GM23338 (cell line): ENCODE data around the gene GPR18.

Experiments
- REST ChIP-seq: IDR thresholded peaks from one replicate; pipeline ENCODE4 v1.6.1; 2018; ENCODE audit warnings: antibody characterized with exemption; ENCODE audit not compliant: unreplicated experiment
- TF ChIP-seq, protein P1 (sequence below), 2 experiments: fragments of 200-600 bp in 1 of 2; sonication (generic) in 1 of 2; conservative IDR thresholded peaks; 2 replicates each; pipeline versions ENCODE4 v1.5.1 to v1.6.1; 2016 to 2017; ENCODE audit warnings: antibody characterized with exemption in 2 of 2, low read depth in 2 of 2, mild to moderate bottlenecking in 2 of 2, moderate library complexity in 1 of 2
- TF ChIP-seq, protein P2 (sequence below): IDR thresholded peaks from 2 replicates; pipeline ENCODE4 v1.6.1; 2016; ENCODE audit warnings: antibody characterized with exemption

DNA sequence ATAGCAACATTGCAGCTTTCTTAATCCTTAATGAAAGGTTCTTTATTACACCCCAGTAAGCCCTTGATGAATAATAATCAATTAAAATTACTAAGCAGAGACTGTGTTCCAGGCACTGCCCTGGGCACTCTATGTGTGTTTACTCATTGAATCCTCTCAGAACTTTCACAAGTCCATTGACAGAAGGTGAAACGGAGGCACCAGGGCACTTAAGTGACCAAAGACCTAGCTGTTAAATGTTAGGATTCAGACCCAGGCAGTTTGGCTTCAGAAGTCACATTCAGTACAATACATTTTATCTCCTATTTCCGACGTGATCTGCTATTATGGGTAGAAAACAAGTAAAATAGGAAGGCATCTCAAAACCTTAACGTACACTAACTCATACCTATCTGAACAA lies 46.4 kb upstream of the GPR18 start:
- TF ChIP-seq, protein P1, sequence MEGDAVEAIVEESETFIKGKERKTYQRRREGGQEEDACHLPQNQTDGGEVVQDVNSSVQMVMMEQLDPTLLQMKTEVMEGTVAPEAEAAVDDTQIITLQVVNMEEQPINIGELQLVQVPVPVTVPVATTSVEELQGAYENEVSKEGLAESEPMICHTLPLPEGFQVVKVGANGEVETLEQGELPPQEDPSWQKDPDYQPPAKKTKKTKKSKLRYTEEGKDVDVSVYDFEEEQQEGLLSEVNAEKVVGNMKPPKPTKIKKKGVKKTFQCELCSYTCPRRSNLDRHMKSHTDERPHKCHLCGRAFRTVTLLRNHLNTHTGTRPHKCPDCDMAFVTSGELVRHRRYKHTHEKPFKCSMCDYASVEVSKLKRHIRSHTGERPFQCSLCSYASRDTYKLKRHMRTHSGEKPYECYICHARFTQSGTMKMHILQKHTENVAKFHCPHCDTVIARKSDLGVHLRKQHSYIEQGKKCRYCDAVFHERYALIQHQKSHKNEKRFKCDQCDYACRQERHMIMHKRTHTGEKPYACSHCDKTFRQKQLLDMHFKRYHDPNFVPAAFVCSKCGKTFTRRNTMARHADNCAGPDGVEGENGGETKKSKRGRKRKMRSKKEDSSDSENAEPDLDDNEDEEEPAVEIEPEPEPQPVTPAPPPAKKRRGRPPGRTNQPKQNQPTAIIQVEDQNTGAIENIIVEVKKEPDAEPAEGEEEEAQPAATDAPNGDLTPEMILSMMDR (conservative IDR thresholded peaks at IDR 0.05; ENCODE audit: low read depth in 2 of 2), result no peak
- TF ChIP-seq REST, result no peak
- TF ChIP-seq, protein P2, sequence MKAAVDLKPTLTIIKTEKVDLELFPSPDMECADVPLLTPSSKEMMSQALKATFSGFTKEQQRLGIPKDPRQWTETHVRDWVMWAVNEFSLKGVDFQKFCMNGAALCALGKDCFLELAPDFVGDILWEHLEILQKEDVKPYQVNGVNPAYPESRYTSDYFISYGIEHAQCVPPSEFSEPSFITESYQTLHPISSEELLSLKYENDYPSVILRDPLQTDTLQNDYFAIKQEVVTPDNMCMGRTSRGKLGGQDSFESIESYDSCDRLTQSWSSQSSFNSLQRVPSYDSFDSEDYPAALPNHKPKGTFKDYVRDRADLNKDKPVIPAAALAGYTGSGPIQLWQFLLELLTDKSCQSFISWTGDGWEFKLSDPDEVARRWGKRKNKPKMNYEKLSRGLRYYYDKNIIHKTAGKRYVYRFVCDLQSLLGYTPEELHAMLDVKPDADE, result no peak
